Hepatocyte (in vitro differentiated cells): Measurements from ENCODE around the gene SERTAD1. TPM values are rescaled to one million over a fixed set of nuclear protein-coding genes. Genes with fewer than 3 reads are reported as not detected.
A peak's percentile ranks its signal among the peaks of the same experiment; 100 is the strongest.

Experiments
- DNase-seq: peaks from one replicate; pipeline ENCODE4 v3.0.0-alpha.2; 2016; ENCODE audit warnings: low spot score
- H2AFZ ChIP-seq: fragments of 200-600 bp; sonication (generic); 2 replicates; pipeline ENCODE4 v1.6.0; 2016; ENCODE audit warnings: antibody characterized with exemption, mild to moderate bottlenecking
- H3K27ac ChIP-seq: fragments of 200-600 bp; sonication (generic); 2 replicates; pipeline ENCODE4 v1.5.1; 2016; ENCODE audit warnings: mild to moderate bottlenecking
- H3K27me3 ChIP-seq: fragments of 200-600 bp; sonication (generic); 2 replicates; pipeline ENCODE4 v1.6.1; 2016
- H3K36me3 ChIP-seq: fragments of 200-600 bp; sonication (generic); replicated peaks from 2 replicates; pipeline ENCODE4 v1.5.1; 2016; ENCODE audit warnings: low read depth; ENCODE audit not compliant: insufficient read depth
- H3K4me1 ChIP-seq: fragments of 200-600 bp; sonication (generic); 2 replicates; pipeline ENCODE4 v1.5.1; 2016; ENCODE audit warnings: mild to moderate bottlenecking, moderate library complexity; ENCODE audit not compliant: insufficient read depth
- H3K4me2 ChIP-seq: fragments of 200-600 bp; sonication (generic); 2 replicates; pipeline ENCODE4 v1.6.0; 2016
- H3K4me3 ChIP-seq: fragments of 200-600 bp; sonication (generic); 2 replicates; pipeline ENCODE4 v1.5.1; 2016; ENCODE audit warnings: mild to moderate bottlenecking
- H3K79me2 ChIP-seq: fragments of 200-600 bp; sonication (generic); 2 replicates; pipeline ENCODE4 v1.6.0; 2017; ENCODE audit warnings: mild to moderate bottlenecking
- H3K9me2 ChIP-seq: fragments of 200-600 bp; sonication (generic); replicated peaks from 2 replicates; pipeline ENCODE4 v1.6.0; 2017; ENCODE audit warnings: mild to moderate bottlenecking; ENCODE audit not compliant: insufficient read depth
- H3K9me3 ChIP-seq: fragments of 200-600 bp; sonication (generic); 2 replicates; pipeline ENCODE4 v1.5.1; 2016; ENCODE audit warnings: low read depth, mild to moderate bottlenecking
- H4K20me1 ChIP-seq: fragments of 200-600 bp; sonication (generic); 2 replicates; pipeline ENCODE4 v1.6.0; 2016; ENCODE audit warnings: mild to moderate bottlenecking; ENCODE audit not compliant: insufficient read depth, poor library complexity, severe bottlenecking
- EZH2 ChIP-seq: fragments of 200-600 bp; sonication (generic); IDR thresholded peaks from 2 replicates; pipeline ENCODE4 v1.6.1; 2016; ENCODE audit warnings: antibody characterized with exemption, mild to moderate bottlenecking, borderline replicate concordance
- EZH2phosphoT487 ChIP-seq: fragments of 200-600 bp; sonication (generic); IDR thresholded peaks from one replicate; pipeline ENCODE4 v1.6.1; 2018; ENCODE audit warnings: antibody characterized with exemption, mild to moderate bottlenecking, low read depth, moderate library complexity; ENCODE audit not compliant: unreplicated experiment, severe bottlenecking
- WGBS: methylation state at CpG from one replicate; pipeline ENCODE4 v1.1.6; 2016; ENCODE audit warnings: low lambda C conversion rate; ENCODE audit errors: missing lambda C conversion rate; 5-methylcytosine and 5-hydroxymethylcytosine counted together
- polyA plus RNA-seq: library from polyadenylated mRNA; unstranded; fragments of >200 nt; fragmentation: Nextera tagmentation; extraction: Ambion mirVana; gene quantifications from 2 replicates; pipeline ENCODE4 v1.2.1, GENCODE V29; 2016
- total RNA-seq: library from RNA; depleted of rRNA; stranded (reverse); fragments of >200 nt; gene quantifications from 2 replicates; pipeline ENCODE4 v1.2.3, GENCODE V29; 2014
- TF ChIP-seq, protein P1 (sequence below): fragments of 200-600 bp; sonication (generic); IDR thresholded peaks from 2 replicates; pipeline ENCODE4 v1.5.1; 2016; ENCODE audit warnings: antibody characterized with exemption, mild to moderate bottlenecking; ENCODE audit not compliant: poor library complexity

SERTAD1 gene
- total and polyA plus RNA-seq, 2 experiments from 2014 or later = 17.1 to 17.9 TPM

GRCh38 chr19:40421993-40422747, 3.6 kb downstream of the SERTAD1 start:
- no peaks in the 10 kb centered on the region for H3K27me3 ChIP-seq
- no peaks in the 10 kb centered on the region for H3K9me3 ChIP-seq
- H3K4me2 ChIP-seq = peak overlapping the region; percentile 86
- TF ChIP-seq EZH2phosphoT487 = no peak
- TF ChIP-seq EZH2 = no peak
- TF ChIP-seq, protein P1, sequence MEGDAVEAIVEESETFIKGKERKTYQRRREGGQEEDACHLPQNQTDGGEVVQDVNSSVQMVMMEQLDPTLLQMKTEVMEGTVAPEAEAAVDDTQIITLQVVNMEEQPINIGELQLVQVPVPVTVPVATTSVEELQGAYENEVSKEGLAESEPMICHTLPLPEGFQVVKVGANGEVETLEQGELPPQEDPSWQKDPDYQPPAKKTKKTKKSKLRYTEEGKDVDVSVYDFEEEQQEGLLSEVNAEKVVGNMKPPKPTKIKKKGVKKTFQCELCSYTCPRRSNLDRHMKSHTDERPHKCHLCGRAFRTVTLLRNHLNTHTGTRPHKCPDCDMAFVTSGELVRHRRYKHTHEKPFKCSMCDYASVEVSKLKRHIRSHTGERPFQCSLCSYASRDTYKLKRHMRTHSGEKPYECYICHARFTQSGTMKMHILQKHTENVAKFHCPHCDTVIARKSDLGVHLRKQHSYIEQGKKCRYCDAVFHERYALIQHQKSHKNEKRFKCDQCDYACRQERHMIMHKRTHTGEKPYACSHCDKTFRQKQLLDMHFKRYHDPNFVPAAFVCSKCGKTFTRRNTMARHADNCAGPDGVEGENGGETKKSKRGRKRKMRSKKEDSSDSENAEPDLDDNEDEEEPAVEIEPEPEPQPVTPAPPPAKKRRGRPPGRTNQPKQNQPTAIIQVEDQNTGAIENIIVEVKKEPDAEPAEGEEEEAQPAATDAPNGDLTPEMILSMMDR = no peak
- DNase-seq = no peak
- H2AFZ ChIP-seq = no peak overlapping the region
- peaks cover 33% of the 10 kb centered on the region for H3K79me2 ChIP-seq
- no peaks in the 10 kb centered on the region for H3K36me3 ChIP-seq
- no peak overlapping the region for H3K4me3 ChIP-seq
- 85% methylated on average over 16 of the region's 16 CpGs for WGBS
- no peaks in the 10 kb centered on the region for H3K9me2 ChIP-seq
- H4K20me1 ChIP-seq = no peaks in the 10 kb centered on the region
- H3K27ac ChIP-seq = peak overlapping the region; percentile 100
- peaks cover 19% of the 10 kb centered on the region for H3K4me1 ChIP-seq

DNA sequence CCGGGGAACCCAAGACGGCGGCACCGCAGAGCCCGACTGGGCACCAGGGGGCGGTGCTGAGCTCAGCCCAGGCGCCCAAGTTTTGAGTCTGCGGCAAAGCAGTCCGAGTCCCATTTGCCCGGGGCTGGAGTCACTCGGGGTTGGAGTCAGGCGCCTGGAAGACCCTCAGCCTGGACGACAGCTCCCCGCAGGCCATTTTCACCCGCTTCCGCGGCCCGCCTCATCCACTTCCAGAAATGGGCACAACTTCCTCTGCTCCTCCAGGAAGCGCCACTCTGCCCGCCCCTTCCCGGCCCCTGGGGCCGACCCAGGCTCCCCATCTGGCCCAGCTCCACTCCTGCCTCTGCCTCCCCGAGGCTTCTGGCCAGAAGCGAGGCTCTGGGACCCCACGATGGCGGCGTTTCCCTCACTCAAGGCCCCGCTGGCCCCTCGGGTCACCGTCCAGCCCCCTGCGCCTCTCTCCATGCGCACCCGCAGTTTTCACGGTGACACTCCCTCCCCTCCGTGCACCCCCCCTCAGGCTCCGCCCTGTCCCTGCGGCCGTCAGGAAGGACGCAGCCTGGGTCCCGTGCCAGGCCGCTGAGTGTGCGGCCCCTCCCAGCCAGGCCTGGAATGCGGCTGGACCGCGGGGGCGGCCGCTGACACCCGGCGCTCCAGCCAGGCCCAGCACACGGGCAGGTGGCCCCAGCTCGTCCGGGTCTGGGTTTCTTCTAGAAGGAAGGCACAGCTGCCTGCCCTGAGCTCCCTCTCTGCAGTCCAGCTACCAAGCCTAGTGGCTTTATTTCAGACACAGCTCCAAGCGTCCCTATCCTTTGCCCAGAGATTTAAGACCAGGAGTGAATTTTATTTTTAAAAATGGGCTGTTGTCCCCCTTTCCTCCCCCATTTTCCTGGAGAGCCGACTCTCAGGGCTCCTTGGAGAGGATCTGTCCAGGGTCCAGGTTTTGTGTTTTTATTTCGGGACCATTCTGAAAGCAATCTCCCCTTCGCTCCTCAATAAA, 4.7 kb downstream of the SERTAD1 start:
- Histone ChIP-seq H2AFZ (peak overlapping the region; percentile 54), H3K9me3 (no peaks in the 10 kb centered on the region), H3K36me3 (no peaks in the 10 kb centered on the region), H3K4me3 (peak overlapping the region; percentile 47), H3K4me2 (peak overlapping the region; percentile 86), H4K20me1 (no peaks in the 10 kb centered on the region), H3K4me1 (peaks cover 23% of the 10 kb centered on the region), H3K79me2 (peaks cover 33% of the 10 kb centered on the region), H3K27ac (peak overlapping the region; percentile 100), H3K27me3 (no peaks in the 10 kb centered on the region), H3K9me2 (no peaks in the 10 kb centered on the region)
- DNase-seq = peak; percentile 97
- TF ChIP-seq EZH2phosphoT487 = no peak
- TF ChIP-seq, protein P1 = peak; percentile 96
- 5% methylated on average over 46 of the region's 56 CpGs for WGBS

DNA sequence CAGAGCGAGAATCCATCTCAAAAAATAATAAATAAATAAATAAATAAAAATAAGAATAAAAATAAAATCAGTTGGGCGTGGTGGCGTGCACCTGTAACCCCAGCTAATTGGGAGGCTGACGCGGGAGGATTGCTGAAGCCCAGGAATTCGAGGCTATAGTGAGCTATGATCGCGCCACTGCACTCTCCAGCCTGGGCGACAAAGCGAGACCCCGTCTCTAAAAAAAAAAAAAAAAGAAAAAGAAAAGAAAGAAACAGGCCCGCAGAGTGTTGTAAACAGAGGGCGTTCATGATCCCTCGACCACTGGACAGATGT, 5.4 kb downstream of the SERTAD1 start:
- WGBS = 60% methylated on average over 12 of the region's 14 CpGs
- Histone ChIP-seq H3K79me2 (peaks cover 33% of the 10 kb centered on the region), H4K20me1 (no peaks in the 10 kb centered on the region), H3K4me2 (peak overlapping the region; percentile 86), H2AFZ (peak overlapping the region; percentile 54), H3K9me3 (no peaks in the 10 kb centered on the region), H3K9me2 (no peaks in the 10 kb centered on the region), H3K27ac (peak overlapping the region; percentile 100), H3K4me1 (peaks cover 23% of the 10 kb centered on the region), H3K27me3 (no peaks in the 10 kb centered on the region), H3K4me3 (no peak overlapping the region), H3K36me3 (no peaks in the 10 kb centered on the region)
- no peak for DNase-seq
- no peak for TF ChIP-seq EZH2phosphoT487
- TF ChIP-seq, protein P1 = no peak
- TF ChIP-seq EZH2 = no peak
